Middle frontal gyrus (tissue), 1 donor: ENCODE data around the gene ASTL.

Experiments
- DNase-seq: peaks from one replicate; pipeline ENCODE4 v3.0.0-alpha.2; 2015; ENCODE audit warnings: low spot score; ENCODE audit errors: extremely low spot score

The ASTL gene

GRCh38 chr2:96130483-96130882 is 7.8 kb downstream of the ASTL start:
- DNase-seq: no peak

- no peak for DNase-seq
Measured at GRCh38 chr2:96129528-96130120, 8.7 kb downstream of the ASTL start.

- no peak for DNase-seq
Measured at GRCh38 chr2:96128456-96128855, 9.8 kb downstream of the ASTL start.

- DNase-seq: no peak
Measured at GRCh38 chr2:96124406-96125265, 13.7 kb downstream of the ASTL start.

- no peak for DNase-seq
Measured at GRCh38 chr2:96123936-96124335, 14.4 kb downstream of the ASTL start.

GRCh38 chr2:96123290-96123689 is 15.0 kb downstream of the ASTL start:
- DNase-seq: no peak

GRCh38 chr2:96122391-96122790 is 15.9 kb downstream of the ASTL start:
- DNase-seq: no peak

GRCh38 chr2:96121414-96121813 is 16.9 kb downstream of the ASTL start:
- DNase-seq: no peak

- no peak for DNase-seq
Measured at GRCh38 chr2:96120991-96121390, 17.3 kb downstream of the ASTL start.

- no peak for DNase-seq
Measured at GRCh38 chr2:96120091-96120720, 18.1 kb downstream of the ASTL start.

- no peak for DNase-seq
Measured at GRCh38 chr2:96119389-96119751, 18.9 kb downstream of the ASTL start.

- no peak for DNase-seq
Measured at GRCh38 chr2:96118698-96119388, 19.5 kb downstream of the ASTL start.

GRCh38 chr2:96117701-96118588 is 20.4 kb downstream of the ASTL start:
- no peak for DNase-seq

GRCh38 chr2:96116879-96117533 is 21.3 kb downstream of the ASTL start:
- DNase-seq: no peak

- DNase-seq: no peak
Measured at GRCh38 chr2:96116424-96116878, 21.9 kb downstream of the ASTL start, which contains the start of gene ADRA2B. Gene ADRA2B (minus strand): TSS chr2:96116571. CDS start chr2:96116149, 422 bp downstream.

- DNase-seq: no peak
Measured at GRCh38 chr2:96115631-96116423, 22.5 kb downstream of the ASTL start.

GRCh38 chr2:96114903-96115581 is 23.3 kb downstream of the ASTL start:
- no peak for DNase-seq

GRCh38 chr2:96114546-96114902 is 23.8 kb downstream of the ASTL start:
- DNase-seq: no peak

GRCh38 chr2:96113951-96114350 is 24.4 kb downstream of the ASTL start:
- DNase-seq: no peak
